ENCODE results near the gene MORC1.

DNA sequence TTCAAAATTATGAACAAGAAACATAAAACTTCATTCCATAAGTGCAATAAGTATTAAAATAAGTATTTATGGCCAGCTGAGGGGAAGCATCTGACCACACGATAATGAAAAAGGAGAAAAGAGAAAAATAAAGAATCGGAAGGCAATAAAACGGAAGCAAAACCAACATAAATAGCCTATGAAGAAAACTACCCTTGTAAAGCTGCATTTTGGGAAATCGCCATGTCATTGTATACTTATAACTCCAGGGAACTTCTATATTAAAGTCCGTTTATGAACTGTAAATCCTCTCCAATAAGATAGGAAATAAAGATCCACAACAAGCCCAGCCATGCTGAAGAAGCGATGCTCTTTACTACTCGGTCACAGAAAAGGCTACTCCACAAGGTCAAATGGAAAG, 47.7 kb downstream of the MORC1 start:
- TF ChIP-seq, protein P1, sequence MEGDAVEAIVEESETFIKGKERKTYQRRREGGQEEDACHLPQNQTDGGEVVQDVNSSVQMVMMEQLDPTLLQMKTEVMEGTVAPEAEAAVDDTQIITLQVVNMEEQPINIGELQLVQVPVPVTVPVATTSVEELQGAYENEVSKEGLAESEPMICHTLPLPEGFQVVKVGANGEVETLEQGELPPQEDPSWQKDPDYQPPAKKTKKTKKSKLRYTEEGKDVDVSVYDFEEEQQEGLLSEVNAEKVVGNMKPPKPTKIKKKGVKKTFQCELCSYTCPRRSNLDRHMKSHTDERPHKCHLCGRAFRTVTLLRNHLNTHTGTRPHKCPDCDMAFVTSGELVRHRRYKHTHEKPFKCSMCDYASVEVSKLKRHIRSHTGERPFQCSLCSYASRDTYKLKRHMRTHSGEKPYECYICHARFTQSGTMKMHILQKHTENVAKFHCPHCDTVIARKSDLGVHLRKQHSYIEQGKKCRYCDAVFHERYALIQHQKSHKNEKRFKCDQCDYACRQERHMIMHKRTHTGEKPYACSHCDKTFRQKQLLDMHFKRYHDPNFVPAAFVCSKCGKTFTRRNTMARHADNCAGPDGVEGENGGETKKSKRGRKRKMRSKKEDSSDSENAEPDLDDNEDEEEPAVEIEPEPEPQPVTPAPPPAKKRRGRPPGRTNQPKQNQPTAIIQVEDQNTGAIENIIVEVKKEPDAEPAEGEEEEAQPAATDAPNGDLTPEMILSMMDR (IDR thresholded peaks at IDR 0.05; ENCODE audit: low read depth, low read length) = no peak
- no peak for TF ChIP-seq EZH2phosphoT487 (IDR thresholded peaks at IDR 0.05; ENCODE audit: low read depth)

All from OCI-LY3 (cell line).